GM19238 (cell line): ENCODE measurements around the gene SSUH2.
"Not testable (repeated sequence)": the region's sequence is repeated elsewhere in the genome, so short reads cannot be mapped to it uniquely, and the experiment has no call there.

Experiments used
- DNase-seq: peaks from one replicate; pipeline ENCODE4 v3.0.0; 2011; ENCODE audit warnings: low spot score; ENCODE audit not compliant: insufficient read length

The SSUH2 gene

GRCh38 chr3:8659242-8659641, 14.6 kb upstream of the SSUH2 start:
- no peak for DNase-seq

DNA sequence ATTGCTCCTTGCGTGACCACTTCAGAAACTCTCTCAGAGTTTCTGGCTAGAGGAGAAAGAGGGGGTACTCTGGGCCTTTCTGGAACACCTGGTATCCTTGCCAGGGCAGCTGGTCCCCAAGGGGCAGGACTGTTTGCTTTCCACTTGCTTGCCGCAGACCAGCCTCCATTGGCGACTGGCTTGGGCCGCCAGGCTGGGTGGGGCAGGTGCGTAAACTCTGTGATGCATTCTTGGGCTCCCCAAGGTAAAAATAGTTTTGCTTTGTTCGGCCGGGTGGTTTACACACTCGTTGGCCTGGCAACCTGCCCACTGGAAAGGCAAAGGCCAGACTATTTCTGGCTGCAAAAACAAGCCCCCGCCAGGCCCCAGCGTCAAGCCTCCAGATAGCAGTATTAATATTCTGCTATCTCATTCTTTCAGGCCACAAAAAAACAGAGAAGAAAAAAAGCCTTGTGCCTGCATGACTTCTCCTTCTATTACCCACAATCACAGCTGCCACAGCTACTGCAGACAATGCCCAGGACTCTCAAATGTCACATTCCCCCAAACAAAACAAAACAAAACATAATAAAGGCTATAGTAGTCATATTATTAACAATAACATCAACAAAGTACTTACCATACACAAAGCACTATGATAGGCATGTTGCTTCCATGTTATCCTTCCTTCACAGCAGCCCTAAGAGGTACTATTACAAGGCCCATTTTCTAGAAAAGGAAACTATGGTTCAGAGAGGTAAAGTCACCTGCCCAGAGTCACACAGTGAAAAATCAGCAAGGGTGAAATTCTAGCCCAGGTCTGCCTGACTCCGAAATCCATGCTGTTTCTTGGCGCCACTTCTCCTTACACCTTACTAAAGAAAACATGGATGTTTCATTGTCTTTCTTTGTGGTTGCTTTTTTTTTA, 14.0 kb upstream of the SSUH2 start:
- DNase-seq: peak; percentile 15

- DNase-seq: no peak
Observed at GRCh38 chr3:8657804-8658305, 13.3 kb upstream of the SSUH2 start.

- DNase-seq: no peak
Observed at GRCh38 chr3:8656240-8656639, 11.6 kb upstream of the SSUH2 start.

- DNase-seq: no peak
Observed at GRCh38 chr3:8655387-8655835, 10.8 kb upstream of the SSUH2 start.

- not testable (repeated sequence) for DNase-seq
Observed at GRCh38 chr3:8654572-8655329, 10.2 kb upstream of the SSUH2 start.

GRCh38 chr3:8653800-8654408, 9.3 kb upstream of the SSUH2 start:
- no peak for DNase-seq

DNA sequence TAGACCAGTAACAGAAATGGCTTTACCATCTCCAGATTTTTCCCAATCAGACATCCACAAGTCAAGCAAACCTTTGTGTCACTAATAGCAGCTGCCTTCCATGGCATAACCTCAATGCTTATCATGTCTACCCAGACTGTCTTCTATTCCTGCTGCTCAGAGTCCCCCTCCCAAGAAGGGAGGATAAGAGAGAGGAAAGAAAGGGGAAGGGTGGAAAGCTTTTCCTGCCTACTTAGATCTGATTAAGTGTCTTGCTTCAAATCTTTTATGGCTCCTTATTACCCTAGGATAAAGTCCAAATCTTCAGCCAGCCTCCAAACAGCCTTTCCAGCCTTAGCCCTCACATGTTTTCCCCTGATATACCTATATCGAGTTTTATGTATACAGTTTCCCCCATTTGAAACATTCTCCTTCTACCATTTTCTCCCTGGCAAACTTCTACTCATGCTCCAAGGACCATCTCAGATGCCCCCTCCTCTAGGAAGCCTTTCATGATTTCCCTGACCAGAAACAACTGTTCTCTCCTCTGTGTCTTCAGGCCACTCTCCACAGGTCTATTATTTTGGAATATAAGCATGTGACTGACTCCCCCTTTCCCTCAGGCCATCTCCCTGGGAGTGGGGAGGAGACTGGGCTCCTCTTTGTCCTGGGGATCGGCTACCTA, 7.9 kb upstream of the SSUH2 start:
- no peak for DNase-seq

- no peak for DNase-seq
Observed at GRCh38 chr3:8651418-8652323, 7.1 kb upstream of the SSUH2 start.

DNA sequence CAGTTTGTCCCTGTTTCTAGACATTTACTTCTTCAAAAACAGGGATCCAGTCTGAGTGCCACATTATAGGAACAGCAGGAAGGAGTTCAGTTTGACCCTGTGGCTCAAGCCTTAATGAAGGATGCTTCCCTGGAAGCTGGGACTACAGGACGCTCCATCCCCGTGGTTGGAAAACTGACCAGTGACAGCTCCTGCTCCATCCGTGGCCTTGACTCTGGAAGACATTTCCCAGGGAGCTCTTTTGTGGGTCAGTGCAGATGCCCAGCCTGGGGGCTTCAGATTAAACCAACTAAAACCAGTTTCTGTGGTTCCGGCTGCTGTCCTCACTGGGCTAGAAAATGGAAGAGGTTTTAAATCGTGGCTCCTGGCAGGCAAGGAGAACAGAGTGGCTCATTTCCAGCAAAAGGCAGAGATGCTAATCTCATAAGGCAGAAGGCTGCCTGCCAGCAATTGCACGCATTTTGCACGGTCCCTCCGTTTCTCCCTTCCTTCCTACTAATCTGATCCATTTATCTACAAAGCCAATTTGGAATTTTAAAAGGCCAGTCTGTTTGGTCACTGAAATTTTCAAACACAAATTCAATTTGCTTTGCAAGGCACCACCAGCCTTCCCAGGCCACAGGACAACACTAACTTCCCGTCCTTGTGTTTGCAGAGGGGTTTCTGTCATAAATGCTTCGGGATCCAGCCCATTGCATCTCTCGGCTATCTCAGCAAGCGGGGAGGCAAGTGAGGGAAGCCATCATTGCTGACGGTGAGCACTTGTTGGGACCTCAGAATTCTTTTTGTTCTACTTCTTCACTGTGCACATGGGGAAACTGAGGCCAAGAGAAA, 6.2 kb upstream of the SSUH2 start:
- DNase-seq: no peak

GRCh38 chr3:8649757-8650156, 5.2 kb upstream of the SSUH2 start:
- DNase-seq: no peak

DNA sequence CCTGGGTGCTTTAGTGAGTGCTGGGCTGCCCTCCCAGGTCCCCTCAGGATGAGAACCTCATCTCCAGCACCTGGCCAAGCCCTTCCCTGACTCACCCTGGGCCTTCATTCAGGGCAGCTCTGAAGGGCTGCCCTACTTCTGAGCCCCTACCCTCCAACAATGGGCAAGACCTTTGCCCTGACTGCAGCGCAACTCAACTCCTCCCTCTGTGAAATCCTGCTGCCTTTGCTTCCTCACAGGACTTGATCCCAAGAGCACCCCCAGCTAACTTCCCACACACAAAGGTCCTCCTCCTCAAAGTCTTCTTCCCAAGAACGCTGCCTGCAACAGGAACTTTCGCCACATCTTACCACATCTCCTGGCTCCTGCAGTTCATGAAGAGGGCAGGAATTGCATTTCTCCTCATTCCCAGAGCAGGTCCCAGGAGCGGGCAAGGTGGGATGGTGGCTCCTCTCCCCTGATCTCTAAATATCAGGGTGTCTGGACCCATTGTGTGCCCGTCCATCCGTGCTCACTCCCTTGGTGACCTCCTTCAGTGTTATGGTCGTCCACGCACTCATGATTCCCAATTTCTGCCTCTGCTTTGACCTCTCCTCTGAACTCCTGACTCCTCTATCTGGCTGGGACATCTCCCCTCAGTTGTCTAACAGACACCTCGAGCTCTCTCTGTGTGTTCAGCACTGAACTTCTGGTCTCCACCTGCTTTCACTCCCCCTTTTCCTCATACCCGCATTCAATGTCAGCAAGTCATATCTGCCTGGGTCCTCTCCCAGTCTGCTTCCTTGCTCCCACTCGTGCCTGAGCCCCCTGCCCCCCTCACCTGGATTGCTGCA, 4.5 kb upstream of the SSUH2 start:
- DNase-seq: no peak

- DNase-seq: no peak
Observed at GRCh38 chr3:8647137-8647985, 2.8 kb upstream of the SSUH2 start.

DNA sequence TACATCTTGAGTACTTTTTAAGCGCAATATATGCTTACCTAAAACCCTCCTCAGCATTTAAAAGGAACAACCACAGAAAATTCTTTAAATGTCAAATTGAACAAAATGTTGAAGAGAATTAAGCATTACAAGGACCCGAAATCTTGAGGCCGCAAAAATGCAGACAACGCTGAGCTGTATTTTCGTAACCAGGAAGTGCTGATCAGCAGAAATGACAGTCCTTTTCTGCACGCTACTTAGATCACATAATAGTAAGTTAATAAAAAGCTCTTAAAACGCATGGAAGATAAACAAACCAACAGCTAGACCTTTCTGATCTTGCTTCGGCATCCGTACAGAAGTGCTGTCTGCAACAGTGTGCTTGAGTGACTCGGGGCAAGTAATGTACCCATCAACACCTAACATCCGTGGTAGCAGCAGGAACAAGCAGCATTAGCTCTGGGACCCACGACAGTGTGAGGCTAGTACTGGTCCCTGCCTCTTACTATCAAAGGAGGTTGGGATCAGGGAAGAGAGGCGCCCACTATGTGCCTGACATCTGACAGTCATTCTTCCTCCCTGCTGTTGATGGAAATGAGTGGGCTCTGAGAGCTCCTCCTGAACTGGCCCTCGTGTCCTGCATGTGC, 1.8 kb upstream of the SSUH2 start:
- no peak for DNase-seq

DNA sequence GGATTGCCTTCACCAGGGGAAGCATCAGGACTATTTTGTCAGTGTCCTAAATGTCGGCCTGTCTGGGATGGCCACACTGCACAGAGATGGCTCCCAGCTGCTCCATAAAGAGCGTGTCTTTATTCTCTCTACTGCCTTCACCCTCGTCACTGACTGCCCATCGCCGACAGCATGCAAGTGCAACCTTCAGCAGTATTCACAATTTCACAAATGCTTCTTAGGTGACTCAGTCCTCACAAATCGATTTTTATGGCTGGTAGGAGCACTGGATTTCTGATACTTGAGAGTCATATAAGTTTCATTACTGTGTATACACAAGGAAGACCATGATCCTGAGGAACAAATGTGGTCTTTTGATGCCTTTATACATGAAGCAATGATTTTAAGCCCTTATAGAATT, 1.1 kb upstream of the SSUH2 start:
- no peak for DNase-seq

GRCh38 chr3:8643693-8644365, 769 bp downstream of the SSUH2 start:
- DNase-seq: no peak

- no peak for DNase-seq
Observed at GRCh38 chr3:8642001-8642400, 2.6 kb downstream of the SSUH2 start.
